ENCODE results near the gene FURIN.

The FURIN gene

DNA sequence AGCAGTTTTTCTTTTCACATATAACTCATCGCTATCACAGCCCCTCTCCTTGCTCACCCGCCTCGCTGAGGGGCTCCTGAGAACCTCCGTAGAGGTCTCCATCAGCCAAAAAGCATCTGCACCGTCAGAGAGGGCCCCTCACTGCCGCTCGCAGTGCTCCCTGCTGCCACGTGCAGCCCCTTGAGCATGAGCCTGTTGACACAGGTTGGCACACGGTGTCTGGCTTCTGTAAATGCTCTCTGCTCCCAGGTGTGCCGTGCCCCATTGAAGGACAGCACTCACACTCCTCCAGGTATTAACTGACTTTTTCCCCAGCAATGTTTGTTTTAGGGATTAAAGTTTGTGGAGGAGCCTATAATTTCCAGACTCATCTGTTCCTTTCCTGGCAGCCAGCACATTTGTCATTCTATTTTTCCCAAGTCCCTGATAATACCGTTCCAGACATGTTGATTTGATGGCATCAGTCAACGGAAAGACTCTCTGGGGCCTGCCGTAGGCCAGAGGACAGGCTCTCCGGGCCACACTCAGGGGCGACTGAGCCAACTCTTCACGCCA lies 2.1 kb upstream of the FURIN start:
- CTCF ChIA-PET, result interaction anchor here (0.7 to 1.1 kb wide), 3 partner anchors 20 to 169 kb away, joined by 3 to 5 read pairs (median 3); no protein-coding TSS in a partner anchor
- TF ChIP-seq ZNF132 (tag by site-specific recombination; IDR thresholded peaks at IDR 0.05; ENCODE audit: borderline replicate concordance) (no peak), ZNF10 (tag by site-specific recombination; IDR thresholded peaks at IDR 0.05) (no peak), SP7 (tag by site-specific recombination; IDR thresholded peaks at IDR 0.05) (peak; percentile 63), ZNF311 (tag by site-specific recombination; IDR thresholded peaks at IDR 0.05; ENCODE audit: borderline replicate concordance) (no peak), ZNF391 (tag by site-specific recombination; IDR thresholded peaks at IDR 0.05; ENCODE audit: borderline replicate concordance, low read depth) (no peak), OSR2 (tag by site-specific recombination; IDR thresholded peaks at IDR 0.05) (peak; percentile 23; the same call in 1 of the 2 replicates), ZEB2 (tag by site-specific recombination; IDR thresholded peaks at IDR 0.05) (0 out of 2 replicates have a peak, but pooled peaks have one; percentile 13)
- TF ChIP-seq, protein P1, sequence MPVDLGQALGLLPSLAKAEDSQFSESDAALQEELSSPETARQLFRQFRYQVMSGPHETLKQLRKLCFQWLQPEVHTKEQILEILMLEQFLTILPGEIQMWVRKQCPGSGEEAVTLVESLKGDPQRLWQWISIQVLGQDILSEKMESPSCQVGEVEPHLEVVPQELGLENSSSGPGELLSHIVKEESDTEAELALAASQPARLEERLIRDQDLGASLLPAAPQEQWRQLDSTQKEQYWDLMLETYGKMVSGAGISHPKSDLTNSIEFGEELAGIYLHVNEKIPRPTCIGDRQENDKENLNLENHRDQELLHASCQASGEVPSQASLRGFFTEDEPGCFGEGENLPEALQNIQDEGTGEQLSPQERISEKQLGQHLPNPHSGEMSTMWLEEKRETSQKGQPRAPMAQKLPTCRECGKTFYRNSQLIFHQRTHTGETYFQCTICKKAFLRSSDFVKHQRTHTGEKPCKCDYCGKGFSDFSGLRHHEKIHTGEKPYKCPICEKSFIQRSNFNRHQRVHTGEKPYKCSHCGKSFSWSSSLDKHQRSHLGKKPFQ (tag by site-specific recombination; IDR thresholded peaks at IDR 0.05), result no peak
- TF ChIP-seq, protein P2, sequence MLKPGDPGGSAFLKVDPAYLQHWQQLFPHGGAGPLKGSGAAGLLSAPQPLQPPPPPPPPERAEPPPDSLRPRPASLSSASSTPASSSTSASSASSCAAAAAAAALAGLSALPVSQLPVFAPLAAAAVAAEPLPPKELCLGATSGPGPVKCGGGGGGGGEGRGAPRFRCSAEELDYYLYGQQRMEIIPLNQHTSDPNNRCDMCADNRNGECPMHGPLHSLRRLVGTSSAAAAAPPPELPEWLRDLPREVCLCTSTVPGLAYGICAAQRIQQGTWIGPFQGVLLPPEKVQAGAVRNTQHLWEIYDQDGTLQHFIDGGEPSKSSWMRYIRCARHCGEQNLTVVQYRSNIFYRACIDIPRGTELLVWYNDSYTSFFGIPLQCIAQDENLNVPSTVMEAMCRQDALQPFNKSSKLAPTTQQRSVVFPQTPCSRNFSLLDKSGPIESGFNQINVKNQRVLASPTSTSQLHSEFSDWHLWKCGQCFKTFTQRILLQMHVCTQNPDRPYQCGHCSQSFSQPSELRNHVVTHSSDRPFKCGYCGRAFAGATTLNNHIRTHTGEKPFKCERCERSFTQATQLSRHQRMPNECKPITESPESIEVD (tag by site-specific recombination; IDR thresholded peaks at IDR 0.05), result peak; percentile 65

DNA sequence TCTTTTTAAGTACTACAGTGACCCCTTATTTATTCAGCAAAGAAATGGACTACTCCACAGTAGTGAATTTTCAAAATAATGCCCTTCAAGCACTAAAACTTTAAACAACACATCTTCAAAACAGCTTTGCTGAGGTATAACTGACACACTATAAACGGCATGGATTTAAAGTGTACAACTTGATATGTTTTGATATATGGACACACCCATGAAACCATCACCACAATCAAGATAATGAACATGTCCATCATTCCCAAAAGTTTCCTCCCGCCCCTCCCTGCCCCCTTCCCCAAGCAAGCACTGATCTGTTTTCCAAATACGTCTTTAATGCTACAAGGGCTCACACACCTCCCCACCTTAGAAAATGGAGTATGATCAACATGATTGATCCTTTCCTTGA lies 1.6 kb upstream of the FURIN start:
- TF ChIP-seq ZFHX2 (tag by site-specific recombination; conservative IDR thresholded peaks at IDR 0.05) (no peak), KLF1 (tag by site-specific recombination; IDR thresholded peaks at IDR 0.05) (peak; percentile 68), ZNF140 (tag by site-specific recombination; IDR thresholded peaks at IDR 0.05) (no peak)
- TF ChIP-seq, protein P3, sequence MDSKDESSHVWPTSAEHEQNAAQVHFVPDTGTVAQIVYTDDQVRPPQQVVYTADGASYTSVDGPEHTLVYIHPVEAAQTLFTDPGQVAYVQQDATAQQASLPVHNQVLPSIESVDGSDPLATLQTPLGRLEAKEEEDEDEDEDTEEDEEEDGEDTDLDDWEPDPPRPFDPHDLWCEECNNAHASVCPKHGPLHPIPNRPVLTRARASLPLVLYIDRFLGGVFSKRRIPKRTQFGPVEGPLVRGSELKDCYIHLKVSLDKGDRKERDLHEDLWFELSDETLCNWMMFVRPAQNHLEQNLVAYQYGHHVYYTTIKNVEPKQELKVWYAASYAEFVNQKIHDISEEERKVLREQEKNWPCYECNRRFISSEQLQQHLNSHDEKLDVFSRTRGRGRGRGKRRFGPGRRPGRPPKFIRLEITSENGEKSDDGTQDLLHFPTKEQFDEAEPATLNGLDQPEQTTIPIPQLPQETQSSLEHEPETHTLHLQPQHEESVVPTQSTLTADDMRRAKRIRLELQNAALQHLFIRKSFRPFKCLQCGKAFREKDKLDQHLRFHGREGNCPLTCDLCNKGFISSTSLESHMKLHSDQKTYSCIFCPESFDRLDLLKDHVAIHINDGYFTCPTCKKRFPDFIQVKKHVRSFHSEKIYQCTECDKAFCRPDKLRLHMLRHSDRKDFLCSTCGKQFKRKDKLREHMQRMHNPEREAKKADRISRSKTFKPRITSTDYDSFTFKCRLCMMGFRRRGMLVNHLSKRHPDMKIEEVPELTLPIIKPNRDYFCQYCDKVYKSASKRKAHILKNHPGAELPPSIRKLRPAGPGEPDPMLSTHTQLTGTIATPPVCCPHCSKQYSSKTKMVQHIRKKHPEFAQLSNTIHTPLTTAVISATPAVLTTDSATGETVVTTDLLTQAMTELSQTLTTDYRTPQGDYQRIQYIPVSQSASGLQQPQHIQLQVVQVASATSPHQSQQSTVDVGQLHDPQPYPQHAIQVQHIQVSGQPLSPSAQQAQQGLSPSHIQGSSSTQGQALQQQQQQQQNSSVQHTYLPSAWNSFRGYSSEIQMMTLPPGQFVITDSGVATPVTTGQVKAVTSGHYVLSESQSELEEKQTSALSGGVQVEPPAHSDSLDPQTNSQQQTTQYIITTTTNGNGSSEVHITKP (tag by site-specific recombination; IDR thresholded peaks at IDR 0.05), result peak; percentile 5; the same call in 1 of the 2 replicates
- H3K4me1 ChIP-seq (ENCODE audit: control insufficient read depth, insufficient read depth, low read length), result peaks cover 34% of the 10 kb centered on the region
- no peak overlapping the region for H3K27ac ChIP-seq (ENCODE audit: extremely low read depth, low read depth, low read length)
- H3K9me3 ChIP-seq (ENCODE audit: control insufficient read depth, insufficient read depth, low read depth, low read length), result no peaks in the 10 kb centered on the region
- ChIA-PET POLR2A (no interaction called here), CTCF (no interaction called here)
- no peaks in the 10 kb centered on the region for H3K36me3 ChIP-seq (ENCODE audit: control insufficient read depth in 2 of 2, insufficient read depth in 1 of 2, low read length in 2 of 2)
- H3K4me3 ChIP-seq (ENCODE audit: low read depth, low read length), result no peak overlapping the region

More for the DNA sequence above, 2.1 kb upstream of the FURIN start:
- no peaks in the 10 kb centered on the region for H3K36me3 ChIP-seq (ENCODE audit: control insufficient read depth in 2 of 2, insufficient read depth in 1 of 2, low read length in 2 of 2)
- H3K4me3 ChIP-seq (ENCODE audit: low read depth, low read length), result no peak overlapping the region
- no peaks in the 10 kb centered on the region for H3K9me3 ChIP-seq (ENCODE audit: control insufficient read depth, insufficient read depth, low read depth, low read length)
- peaks cover 37% of the 10 kb centered on the region for H3K4me1 ChIP-seq (ENCODE audit: control insufficient read depth, insufficient read depth, low read length)
- POLR2A ChIA-PET, result no interaction called here
- H3K27ac ChIP-seq (ENCODE audit: extremely low read depth, low read depth, low read length), result peak overlapping the region; percentile 42; the same call in 1 of the 2 replicates

DNA sequence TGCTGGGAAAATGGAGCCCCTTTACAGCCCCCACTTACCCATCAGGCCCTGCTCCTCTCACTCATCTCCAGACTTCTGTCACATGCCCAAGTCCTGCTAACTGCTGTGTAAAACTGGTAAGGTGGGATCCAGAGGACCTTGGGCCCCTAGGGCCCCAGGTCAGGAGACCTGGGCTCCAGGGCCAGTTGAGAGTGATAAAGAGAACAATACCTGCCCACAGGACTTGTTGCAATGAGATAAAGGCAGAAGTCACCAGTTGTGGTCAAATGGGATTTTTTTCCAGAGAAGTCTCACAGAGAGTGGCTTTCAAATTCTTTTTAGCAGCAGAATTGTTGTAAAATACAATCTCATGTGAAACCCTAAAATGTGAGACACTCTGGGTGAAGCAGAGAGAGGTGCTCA lies 753 bp downstream of the FURIN start:
- POLR2A ChIA-PET, result interaction anchor here (0.7 to 3.0 kb wide), 7 partner anchors 13 to 152 kb away, joined by 3 to 16 read pairs (median 3); partner anchors contain the start of genes BLM and RCCD1
- Histone ChIP-seq H3K9me3 (ENCODE audit: control insufficient read depth, insufficient read depth, low read depth, low read length) (no peaks in the 10 kb centered on the region), H3K36me3 (ENCODE audit: control insufficient read depth in 2 of 2, insufficient read depth in 1 of 2, low read length in 2 of 2) (peaks cover 0 to 3% of the 10 kb centered on the region in 2 experiments; a peak in 1 of 3 replicates), H3K4me3 (ENCODE audit: low read depth, low read length) (no peak overlapping the region), H3K27ac (ENCODE audit: extremely low read depth, low read depth, low read length) (peak overlapping the region; percentile 96), H3K4me1 (ENCODE audit: control insufficient read depth, insufficient read depth, low read length) (peaks cover 50% of the 10 kb centered on the region)
- CTCF ChIA-PET, result interaction anchor here (1.2 kb wide), 1 partner anchor 63 kb away, joined by 8 read pairs; the partner anchor contains the start of gene HDDC3
- TF ChIP-seq, protein P4, sequence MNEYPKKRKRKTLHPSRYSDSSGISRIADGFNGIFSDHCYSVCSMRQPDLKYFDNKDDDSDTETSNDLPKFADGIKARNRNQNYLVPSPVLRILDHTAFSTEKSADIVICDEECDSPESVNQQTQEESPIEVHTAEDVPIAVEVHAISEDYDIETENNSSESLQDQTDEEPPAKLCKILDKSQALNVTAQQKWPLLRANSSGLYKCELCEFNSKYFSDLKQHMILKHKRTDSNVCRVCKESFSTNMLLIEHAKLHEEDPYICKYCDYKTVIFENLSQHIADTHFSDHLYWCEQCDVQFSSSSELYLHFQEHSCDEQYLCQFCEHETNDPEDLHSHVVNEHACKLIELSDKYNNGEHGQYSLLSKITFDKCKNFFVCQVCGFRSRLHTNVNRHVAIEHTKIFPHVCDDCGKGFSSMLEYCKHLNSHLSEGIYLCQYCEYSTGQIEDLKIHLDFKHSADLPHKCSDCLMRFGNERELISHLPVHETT (tag by site-specific recombination; IDR thresholded peaks at IDR 0.05), result no peak
- TF ChIP-seq, protein P5, sequence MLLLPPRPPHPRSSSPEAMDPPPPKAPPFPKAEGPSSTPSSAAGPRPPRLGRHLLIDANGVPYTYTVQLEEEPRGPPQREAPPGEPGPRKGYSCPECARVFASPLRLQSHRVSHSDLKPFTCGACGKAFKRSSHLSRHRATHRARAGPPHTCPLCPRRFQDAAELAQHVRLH (tag by site-specific recombination; IDR thresholded peaks at IDR 0.05), result no peak
- TF ChIP-seq IKZF3 (tag by site-specific recombination; IDR thresholded peaks at IDR 0.05) (no peak), KLF7 (tag by site-specific recombination; IDR thresholded peaks at IDR 0.05; ENCODE audit: borderline replicate concordance) (no peak), ZBTB1 (tag by site-specific recombination; IDR thresholded peaks at IDR 0.05) (no peak)

All from HEK293 (cell line).